NT2/D1 (cell line): ENCODE measurements around the gene ZNF467.

Experiments used
- DNase-seq: peaks from one replicate; pipeline ENCODE4 v3.0.0-alpha.2; 2011; ENCODE audit warnings: low read depth, low spot score
- H3K27me3 ChIP-seq: 2 replicates; pipeline ENCODE4 v1.6.0; 2011; ENCODE audit warnings: mild to moderate bottlenecking; ENCODE audit not compliant: insufficient read length, insufficient read depth
- H3K36me3 ChIP-seq: 2 replicates; pipeline ENCODE4 v1.6.1; 2011; ENCODE audit warnings: mild to moderate bottlenecking, low read length, mixed read lengths; ENCODE audit not compliant: insufficient read depth, insufficient read length
- H3K4me1 ChIP-seq: 2 replicates; pipeline ENCODE4 v1.5.1; 2011; ENCODE audit not compliant: insufficient read depth, insufficient read length
- H3K4me3 ChIP-seq: 2 replicates; pipeline ENCODE4 v1.5.1; 2011; ENCODE audit warnings: low read depth; ENCODE audit not compliant: insufficient read length
- H3K9ac ChIP-seq: 2 replicates; pipeline ENCODE4 v1.6.0; 2011; ENCODE audit warnings: low read depth; ENCODE audit not compliant: insufficient read length
- H3K9me3 ChIP-seq: 2 replicates; pipeline ENCODE4 v1.5.1; 2011; ENCODE audit warnings: mild to moderate bottlenecking, low read length; ENCODE audit not compliant: insufficient read depth
- SUZ12 ChIP-seq: IDR thresholded peaks from 2 replicates; pipeline ENCODE4 v1.6.1; 2011; ENCODE audit not compliant: insufficient read length, insufficient read depth; ENCODE audit errors: extremely low read depth
- YY1 ChIP-seq: IDR thresholded peaks from 2 replicates; pipeline ENCODE4 v1.6.1; 2011; ENCODE audit not compliant: insufficient read length, insufficient read depth
- ZNF274 ChIP-seq: IDR thresholded peaks from 2 replicates; pipeline ENCODE4 v1.6.1; 2011; ENCODE audit warnings: mild to moderate bottlenecking, low read depth, low read length

Gene ZNF467

DNA sequence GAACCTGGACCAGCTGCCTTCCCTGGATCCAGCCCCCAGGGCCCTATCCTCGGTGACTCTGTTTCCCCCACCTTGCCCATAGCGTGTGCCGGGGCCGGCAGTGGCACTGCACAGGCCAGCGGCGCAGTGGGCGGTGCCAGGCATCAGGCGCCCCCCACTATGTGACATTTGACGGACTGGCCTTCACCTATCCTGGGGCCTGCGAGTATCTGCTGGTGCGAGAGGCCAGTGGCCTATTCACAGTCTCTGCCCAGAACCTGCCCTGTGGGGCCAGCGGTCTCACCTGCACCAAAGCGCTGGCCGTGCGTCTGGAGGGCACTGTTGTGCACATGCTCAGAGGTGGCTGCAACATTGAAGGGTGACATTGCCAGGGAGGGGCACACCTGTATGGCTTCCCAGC lies 12.0 kb upstream of the ZNF467 start:
- H3K9ac ChIP-seq, result no peak overlapping the region
- no peak for TF ChIP-seq YY1
- no peak for TF ChIP-seq ZNF274
- TF ChIP-seq SUZ12, result no peak
- H3K27me3 ChIP-seq, result peaks cover 11% of the 10 kb centered on the region
- H3K4me3 ChIP-seq, result no peak overlapping the region
- no peaks in the 10 kb centered on the region for H3K9me3 ChIP-seq
- peaks cover 21% of the 10 kb centered on the region for H3K4me1 ChIP-seq
- no peak for DNase-seq
- H3K36me3 ChIP-seq, result no peaks in the 10 kb centered on the region

GRCh38 chr7:149784251-149784608 lies 10.8 kb upstream of the ZNF467 start:
- no peak for TF ChIP-seq YY1
- TF ChIP-seq ZNF274, result no peak
- TF ChIP-seq SUZ12, result no peak
- H3K9ac ChIP-seq, result no peak overlapping the region
- H3K4me3 ChIP-seq, result no peak overlapping the region
- no peaks in the 10 kb centered on the region for H3K9me3 ChIP-seq
- H3K36me3 ChIP-seq, result no peaks in the 10 kb centered on the region
- H3K27me3 ChIP-seq, result peaks cover 4% of the 10 kb centered on the region
- no peak for DNase-seq
- H3K4me1 ChIP-seq, result peaks cover 19% of the 10 kb centered on the region

GRCh38 chr7:149783386-149784250 lies 10.2 kb upstream of the ZNF467 start:
- H3K36me3 ChIP-seq, result no peaks in the 10 kb centered on the region

DNA sequence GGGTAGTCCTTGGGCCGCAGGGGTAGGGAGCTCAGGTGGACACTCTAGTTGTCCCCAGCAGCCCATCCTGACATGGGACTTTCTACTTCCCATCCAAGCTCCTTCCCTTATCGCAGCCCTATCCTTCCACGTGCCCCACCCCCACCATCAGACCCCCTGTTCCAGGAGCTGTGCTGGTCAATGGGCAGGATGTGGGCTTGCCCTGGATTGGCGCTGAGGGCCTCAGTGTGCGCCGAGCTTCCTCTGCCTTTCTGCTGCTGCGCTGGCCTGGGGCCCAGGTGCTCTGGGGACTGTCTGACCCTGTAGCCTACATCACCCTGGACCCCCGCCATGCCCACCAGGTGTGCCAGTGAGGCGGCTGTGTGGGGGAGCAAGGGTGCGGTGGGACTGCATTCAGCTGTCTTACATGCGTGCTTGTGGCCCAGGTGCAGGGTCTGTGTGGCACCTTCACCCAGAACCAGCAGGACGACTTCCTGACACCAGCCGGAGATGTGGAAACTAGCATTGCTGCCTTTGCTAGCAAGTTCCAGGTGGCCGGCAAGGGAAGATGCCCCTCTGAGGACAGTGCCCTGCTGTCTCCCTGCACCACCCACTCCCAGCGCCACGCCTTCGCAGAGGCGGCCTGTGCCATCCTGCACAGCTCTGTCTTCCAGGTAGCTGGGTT lies 9.4 kb upstream of the ZNF467 start:
- no peak for DNase-seq
- Histone ChIP-seq H3K27me3 (no peaks in the 10 kb centered on the region), H3K4me1 (peaks cover 23% of the 10 kb centered on the region), H3K9me3 (no peaks in the 10 kb centered on the region), H3K36me3 (no peaks in the 10 kb centered on the region), H3K4me3 (no peak overlapping the region), H3K9ac (no peak overlapping the region)
- no peak for TF ChIP-seq SUZ12
- no peak for TF ChIP-seq ZNF274
- no peak for TF ChIP-seq YY1

More at GRCh38 chr7:149783386-149784250, 10.2 kb upstream of the ZNF467 start:
- no peak overlapping the region for H3K4me3 ChIP-seq
- H3K4me1 ChIP-seq, result peaks cover 23% of the 10 kb centered on the region
- H3K9ac ChIP-seq, result no peak overlapping the region
- TF ChIP-seq SUZ12 (no peak), YY1 (no peak), ZNF274 (no peak)
- no peak for DNase-seq
- H3K27me3 ChIP-seq, result peaks cover under 1% of the 10 kb centered on the region
- no peaks in the 10 kb centered on the region for H3K9me3 ChIP-seq

DNA sequence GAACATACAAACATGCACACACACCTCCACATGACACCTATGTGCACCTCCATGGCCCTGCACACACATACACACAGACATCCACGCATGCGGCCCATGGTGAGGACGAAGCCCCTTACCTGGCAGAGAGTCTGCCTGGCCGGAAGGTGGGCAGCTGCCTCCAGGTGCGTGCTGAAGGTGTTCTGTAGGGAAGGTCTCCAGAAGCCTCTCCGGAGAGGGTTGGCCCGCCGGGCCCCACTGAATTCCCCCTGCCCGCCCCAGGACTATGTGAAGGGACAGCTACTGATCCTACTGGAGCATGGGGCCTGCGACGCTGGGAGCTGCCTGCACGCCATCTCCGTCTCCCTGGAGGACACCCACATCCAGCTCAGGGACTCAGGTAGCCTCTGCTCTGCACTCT lies 8.5 kb upstream of the ZNF467 start:
- no peak for DNase-seq
- H3K4me3 ChIP-seq, result no peak overlapping the region
- no peak overlapping the region for H3K9ac ChIP-seq
- no peaks in the 10 kb centered on the region for H3K27me3 ChIP-seq
- peaks cover 26% of the 10 kb centered on the region for H3K4me1 ChIP-seq
- TF ChIP-seq YY1, result no peak
- no peak for TF ChIP-seq SUZ12
- no peak for TF ChIP-seq ZNF274
- no peaks in the 10 kb centered on the region for H3K36me3 ChIP-seq
- H3K9me3 ChIP-seq, result no peaks in the 10 kb centered on the region

DNA sequence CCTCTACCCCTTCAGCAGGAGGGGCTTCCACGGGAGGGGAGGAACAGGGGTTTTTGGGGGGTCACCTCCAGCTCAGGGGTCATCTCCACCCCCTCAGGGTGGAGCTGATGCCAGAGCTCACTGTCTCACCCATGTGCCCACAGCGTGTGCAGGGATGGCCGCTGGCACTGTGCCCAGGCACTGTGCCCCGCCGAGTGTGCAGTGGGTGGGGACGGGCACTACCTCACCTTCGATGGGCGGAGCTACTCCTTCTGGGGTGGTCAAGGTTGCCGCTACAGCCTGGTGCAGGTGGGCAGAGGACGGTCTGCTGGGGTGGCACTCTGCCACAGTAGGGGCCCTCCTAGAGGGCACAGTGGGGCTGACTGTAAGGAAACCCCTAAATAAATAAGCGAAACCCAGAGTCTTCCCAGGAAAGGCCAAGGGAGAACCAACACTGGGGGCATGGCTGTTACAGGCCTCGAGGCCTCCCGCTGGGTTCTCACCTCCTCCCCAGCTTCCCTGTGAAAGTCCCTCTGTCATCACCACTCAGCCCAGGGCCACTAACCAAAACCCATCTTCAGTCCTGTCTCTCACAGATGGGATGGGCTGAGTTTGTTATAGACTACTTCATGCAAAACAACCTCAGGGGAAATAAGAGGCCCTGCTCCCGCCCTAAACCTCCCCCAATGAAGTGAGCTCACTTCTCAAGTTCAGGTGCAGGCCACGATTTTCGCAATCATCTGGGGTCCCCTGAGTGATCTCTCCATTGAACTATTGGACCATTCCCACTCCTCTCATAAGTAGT lies 7.4 kb upstream of the ZNF467 start:
- Histone ChIP-seq H3K9ac (no peak overlapping the region), H3K4me1 (peaks cover 26% of the 10 kb centered on the region), H3K36me3 (no peaks in the 10 kb centered on the region), H3K9me3 (no peaks in the 10 kb centered on the region), H3K27me3 (no peaks in the 10 kb centered on the region), H3K4me3 (no peak overlapping the region)
- no peak for TF ChIP-seq YY1
- TF ChIP-seq ZNF274, result no peak
- TF ChIP-seq SUZ12, result no peak
- DNase-seq, result no peak

DNA sequence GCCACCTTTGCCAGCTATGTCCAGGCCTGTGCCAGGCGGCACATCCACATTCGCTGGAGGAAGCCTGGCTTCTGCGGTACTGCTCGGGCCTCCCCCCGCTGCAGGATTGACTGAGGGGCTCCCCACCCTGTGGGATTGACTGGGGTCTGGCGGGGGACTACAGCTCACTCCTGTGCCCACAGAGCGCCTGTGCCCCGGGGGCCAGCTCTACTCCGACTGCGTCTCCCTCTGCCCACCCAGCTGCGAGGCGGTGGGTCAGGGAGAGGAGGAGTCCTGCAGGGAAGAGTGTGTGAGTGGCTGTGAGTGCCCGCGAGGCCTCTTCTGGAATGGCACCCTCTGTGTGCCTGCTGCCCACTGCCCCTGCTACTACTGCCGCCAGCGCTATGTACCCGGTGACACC lies 6.7 kb upstream of the ZNF467 start:
- TF ChIP-seq ZNF274 (no peak), SUZ12 (no peak), YY1 (no peak)
- DNase-seq, result no peak
- Histone ChIP-seq H3K36me3 (no peaks in the 10 kb centered on the region), H3K4me1 (peaks cover 29% of the 10 kb centered on the region), H3K9ac (no peak overlapping the region), H3K9me3 (no peaks in the 10 kb centered on the region), H3K27me3 (no peaks in the 10 kb centered on the region), H3K4me3 (no peak overlapping the region)
